Gastroesophageal sphincter (tissue), 3 donors: ENCODE data around the gene SLC10A1.

Source experiments
- EP300 ChIP-seq: sonication (generic); formaldehyde crosslinking; IDR thresholded peaks from one replicate; pipeline ENCODE4 v1.6.1; 2017; ENCODE audit warnings: antibody characterized with exemption, mild to moderate bottlenecking
- POLR2A ChIP-seq, 2 donors: fragments of 450-650 bp; IDR thresholded peaks; one replicate each; pipeline ENCODE4 v1.6.1; 2017; ENCODE audit warnings: antibody characterized with exemption in 2 of 2, mild to moderate bottlenecking in 2 of 2, moderate library complexity in 1 of 2
- POLR2AphosphoS5 ChIP-seq: sonication (generic); formaldehyde crosslinking; IDR thresholded peaks from one replicate; pipeline ENCODE4 v1.6.1; 2017; ENCODE audit warnings: antibody characterized with exemption
- TF ChIP-seq, protein P1 (sequence below), 4 experiments: fragments of 200-600 bp in 2 of 4; fragments of 450-650 bp in 2 of 4; sonication (generic) in 1 of 4; IDR thresholded peaks; one replicate each; pipeline ENCODE4 v1.5.1; 2017 to 2019; ENCODE audit warnings: antibody characterized with exemption in 4 of 4, mild to moderate bottlenecking in 2 of 4, moderate library complexity in 2 of 4

DNA sequence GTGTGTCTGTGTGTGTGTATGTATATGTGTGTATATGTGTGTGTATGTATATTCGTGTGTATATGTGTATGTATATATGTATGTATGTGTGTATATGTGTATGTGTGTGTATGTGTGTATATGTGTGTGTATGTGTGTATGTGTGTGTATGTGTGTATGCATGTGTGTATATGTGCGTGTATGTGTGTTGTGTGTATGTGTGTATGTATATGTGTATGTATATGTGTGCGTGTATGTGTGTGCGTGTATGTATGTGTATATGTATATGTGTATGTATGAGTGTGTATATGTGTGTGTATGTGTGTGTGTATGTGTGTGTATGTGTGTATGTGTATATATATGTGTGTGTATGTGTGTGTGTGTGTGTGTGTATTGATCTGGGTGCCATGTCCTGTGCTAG, 31.8 kb upstream of the SLC10A1 start:
- TF ChIP-seq EP300 (no peak), POLR2A (IDR thresholded peaks at IDR 0.05) (no peak), POLR2AphosphoS5 (no peak)
- TF ChIP-seq, protein P1, sequence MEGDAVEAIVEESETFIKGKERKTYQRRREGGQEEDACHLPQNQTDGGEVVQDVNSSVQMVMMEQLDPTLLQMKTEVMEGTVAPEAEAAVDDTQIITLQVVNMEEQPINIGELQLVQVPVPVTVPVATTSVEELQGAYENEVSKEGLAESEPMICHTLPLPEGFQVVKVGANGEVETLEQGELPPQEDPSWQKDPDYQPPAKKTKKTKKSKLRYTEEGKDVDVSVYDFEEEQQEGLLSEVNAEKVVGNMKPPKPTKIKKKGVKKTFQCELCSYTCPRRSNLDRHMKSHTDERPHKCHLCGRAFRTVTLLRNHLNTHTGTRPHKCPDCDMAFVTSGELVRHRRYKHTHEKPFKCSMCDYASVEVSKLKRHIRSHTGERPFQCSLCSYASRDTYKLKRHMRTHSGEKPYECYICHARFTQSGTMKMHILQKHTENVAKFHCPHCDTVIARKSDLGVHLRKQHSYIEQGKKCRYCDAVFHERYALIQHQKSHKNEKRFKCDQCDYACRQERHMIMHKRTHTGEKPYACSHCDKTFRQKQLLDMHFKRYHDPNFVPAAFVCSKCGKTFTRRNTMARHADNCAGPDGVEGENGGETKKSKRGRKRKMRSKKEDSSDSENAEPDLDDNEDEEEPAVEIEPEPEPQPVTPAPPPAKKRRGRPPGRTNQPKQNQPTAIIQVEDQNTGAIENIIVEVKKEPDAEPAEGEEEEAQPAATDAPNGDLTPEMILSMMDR (IDR thresholded peaks at IDR 0.05): no peak
